ENCODE data around the gene DCTN3.
A peak's percentile ranks its signal among the peaks of the same experiment; 100 is the strongest.

DNA sequence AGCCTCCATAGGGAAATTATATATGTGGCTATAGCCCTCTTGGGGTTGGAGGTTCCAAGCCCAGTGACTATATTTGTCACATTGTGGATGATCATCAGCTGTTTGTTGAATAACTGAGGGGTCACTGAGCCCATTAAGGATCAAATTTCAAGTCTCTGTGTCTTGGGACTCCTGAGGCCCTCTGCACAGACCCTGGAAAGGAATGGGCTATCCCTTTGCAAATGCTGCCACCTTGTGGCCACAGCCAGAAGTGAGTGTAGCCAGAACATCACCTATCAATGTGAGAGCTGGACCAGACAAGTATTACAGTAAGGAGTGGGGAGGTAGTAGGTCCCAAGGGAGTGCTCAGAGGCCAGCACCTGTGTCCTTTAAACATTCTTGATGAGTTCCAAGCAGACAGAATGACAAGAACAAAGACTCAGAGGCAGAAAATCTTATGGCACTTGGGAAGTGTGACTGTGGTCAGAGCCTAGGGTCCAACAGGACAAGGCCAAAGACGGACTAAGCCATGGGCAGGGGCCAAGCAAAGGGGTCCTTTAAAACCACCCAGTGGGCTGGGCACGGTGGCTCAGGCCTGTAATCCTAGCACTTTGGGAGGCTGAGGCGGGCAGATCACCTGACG lies 16.6 kb downstream of the DCTN3 start:
- TF ChIP-seq POLR2AphosphoS5 (IDR thresholded peaks at IDR 0.05; ENCODE audit: low read depth) = no peak
- TF ChIP-seq, protein P1, sequence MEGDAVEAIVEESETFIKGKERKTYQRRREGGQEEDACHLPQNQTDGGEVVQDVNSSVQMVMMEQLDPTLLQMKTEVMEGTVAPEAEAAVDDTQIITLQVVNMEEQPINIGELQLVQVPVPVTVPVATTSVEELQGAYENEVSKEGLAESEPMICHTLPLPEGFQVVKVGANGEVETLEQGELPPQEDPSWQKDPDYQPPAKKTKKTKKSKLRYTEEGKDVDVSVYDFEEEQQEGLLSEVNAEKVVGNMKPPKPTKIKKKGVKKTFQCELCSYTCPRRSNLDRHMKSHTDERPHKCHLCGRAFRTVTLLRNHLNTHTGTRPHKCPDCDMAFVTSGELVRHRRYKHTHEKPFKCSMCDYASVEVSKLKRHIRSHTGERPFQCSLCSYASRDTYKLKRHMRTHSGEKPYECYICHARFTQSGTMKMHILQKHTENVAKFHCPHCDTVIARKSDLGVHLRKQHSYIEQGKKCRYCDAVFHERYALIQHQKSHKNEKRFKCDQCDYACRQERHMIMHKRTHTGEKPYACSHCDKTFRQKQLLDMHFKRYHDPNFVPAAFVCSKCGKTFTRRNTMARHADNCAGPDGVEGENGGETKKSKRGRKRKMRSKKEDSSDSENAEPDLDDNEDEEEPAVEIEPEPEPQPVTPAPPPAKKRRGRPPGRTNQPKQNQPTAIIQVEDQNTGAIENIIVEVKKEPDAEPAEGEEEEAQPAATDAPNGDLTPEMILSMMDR (conservative IDR thresholded peaks at IDR 0.05; ENCODE audit: low read depth in 2 of 2) = peak; percentile 99
- TF ChIP-seq, protein P2, sequence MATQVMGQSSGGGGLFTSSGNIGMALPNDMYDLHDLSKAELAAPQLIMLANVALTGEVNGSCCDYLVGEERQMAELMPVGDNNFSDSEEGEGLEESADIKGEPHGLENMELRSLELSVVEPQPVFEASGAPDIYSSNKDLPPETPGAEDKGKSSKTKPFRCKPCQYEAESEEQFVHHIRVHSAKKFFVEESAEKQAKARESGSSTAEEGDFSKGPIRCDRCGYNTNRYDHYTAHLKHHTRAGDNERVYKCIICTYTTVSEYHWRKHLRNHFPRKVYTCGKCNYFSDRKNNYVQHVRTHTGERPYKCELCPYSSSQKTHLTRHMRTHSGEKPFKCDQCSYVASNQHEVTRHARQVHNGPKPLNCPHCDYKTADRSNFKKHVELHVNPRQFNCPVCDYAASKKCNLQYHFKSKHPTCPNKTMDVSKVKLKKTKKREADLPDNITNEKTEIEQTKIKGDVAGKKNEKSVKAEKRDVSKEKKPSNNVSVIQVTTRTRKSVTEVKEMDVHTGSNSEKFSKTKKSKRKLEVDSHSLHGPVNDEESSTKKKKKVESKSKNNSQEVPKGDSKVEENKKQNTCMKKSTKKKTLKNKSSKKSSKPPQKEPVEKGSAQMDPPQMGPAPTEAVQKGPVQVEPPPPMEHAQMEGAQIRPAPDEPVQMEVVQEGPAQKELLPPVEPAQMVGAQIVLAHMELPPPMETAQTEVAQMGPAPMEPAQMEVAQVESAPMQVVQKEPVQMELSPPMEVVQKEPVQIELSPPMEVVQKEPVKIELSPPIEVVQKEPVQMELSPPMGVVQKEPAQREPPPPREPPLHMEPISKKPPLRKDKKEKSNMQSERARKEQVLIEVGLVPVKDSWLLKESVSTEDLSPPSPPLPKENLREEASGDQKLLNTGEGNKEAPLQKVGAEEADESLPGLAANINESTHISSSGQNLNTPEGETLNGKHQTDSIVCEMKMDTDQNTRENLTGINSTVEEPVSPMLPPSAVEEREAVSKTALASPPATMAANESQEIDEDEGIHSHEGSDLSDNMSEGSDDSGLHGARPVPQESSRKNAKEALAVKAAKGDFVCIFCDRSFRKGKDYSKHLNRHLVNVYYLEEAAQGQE (IDR thresholded peaks at IDR 0.05; ENCODE audit: unreplicated experiment) = no peak
- TF ChIP-seq JUNB (IDR thresholded peaks at IDR 0.05; ENCODE audit: unreplicated experiment) = no peak
- no peak for TF ChIP-seq NANOG (IDR thresholded peaks at IDR 0.05; ENCODE audit: borderline replicate concordance)
- TF ChIP-seq EZH2 (IDR thresholded peaks at IDR 0.05; ENCODE audit: low read depth, unreplicated experiment) = no peak
- TF ChIP-seq STAT1 (IDR thresholded peaks at IDR 0.05; ENCODE audit: unreplicated experiment) = no peak

Data from GM23338 (cell line).